HG03196 (cell line): Measurements from ENCODE around the gene DEDD2.

Experiments used
- ATAC-seq: cut with Tn5 transposase; IDR thresholded peaks from one replicate; pipeline ENCODE4 v1.9.1; 2021; ENCODE audit not compliant: unreplicated experiment

Gene DEDD2

DNA sequence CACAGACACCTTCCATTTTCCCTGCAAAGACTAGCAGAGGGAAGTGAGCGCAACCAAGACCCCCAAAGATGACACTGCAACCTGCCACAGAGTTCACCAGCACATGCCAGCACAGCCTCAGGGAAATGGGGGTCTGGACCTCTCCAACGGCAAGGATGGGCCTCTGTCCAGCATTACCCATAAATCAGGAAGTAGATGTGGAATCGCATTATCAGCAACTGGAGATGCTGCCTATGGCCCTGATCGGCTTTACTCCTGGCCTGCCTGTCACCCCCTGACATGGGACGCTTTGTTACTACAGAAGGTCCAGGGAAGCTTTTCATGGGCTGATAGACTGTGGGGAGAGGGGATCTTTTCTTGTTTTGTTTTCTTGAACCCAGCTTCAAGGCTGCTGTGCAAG, 43.8 kb downstream of the DEDD2 start:
- ATAC-seq: no peak

DNA sequence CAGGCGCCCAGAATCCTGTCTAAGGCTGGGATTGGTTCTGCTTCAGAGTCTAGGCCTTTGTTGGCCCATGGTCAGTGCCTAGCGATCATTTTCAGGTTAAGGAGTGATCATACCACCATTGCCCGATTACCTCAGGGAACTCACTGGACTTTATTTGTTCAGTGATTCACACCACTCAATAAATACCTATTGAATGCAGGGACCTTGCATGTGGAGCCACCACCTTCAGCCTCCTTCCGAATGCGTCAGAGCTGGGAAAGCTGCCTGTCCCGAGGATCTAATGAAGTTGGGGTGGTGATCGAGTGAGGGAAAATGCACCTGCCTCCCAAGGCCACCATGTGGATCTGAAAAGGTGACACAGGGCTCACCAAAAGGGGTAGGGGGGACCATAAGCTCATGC, 45.2 kb downstream of the DEDD2 start:
- ATAC-seq: no peak

DNA sequence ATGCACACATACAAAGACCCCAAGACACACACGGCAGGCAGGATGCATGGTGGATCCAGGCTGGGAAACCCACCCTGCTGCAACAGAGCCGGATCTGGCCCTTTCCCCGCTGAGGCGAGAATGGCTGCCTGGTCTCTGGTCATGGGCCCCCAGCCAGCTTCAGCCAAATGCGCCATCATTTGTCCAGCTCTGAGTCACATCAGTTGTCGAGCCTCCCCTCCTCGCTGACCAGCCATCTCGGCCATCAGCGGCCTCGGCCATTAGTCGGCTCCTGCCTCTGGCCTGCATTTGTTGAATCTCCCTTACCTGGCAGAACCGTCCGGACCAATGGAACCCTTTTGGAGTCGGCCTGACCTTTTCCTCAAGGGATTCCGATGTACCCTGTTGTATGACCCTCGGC, 46.8 kb downstream of the DEDD2 start:
- no peak for ATAC-seq

DNA sequence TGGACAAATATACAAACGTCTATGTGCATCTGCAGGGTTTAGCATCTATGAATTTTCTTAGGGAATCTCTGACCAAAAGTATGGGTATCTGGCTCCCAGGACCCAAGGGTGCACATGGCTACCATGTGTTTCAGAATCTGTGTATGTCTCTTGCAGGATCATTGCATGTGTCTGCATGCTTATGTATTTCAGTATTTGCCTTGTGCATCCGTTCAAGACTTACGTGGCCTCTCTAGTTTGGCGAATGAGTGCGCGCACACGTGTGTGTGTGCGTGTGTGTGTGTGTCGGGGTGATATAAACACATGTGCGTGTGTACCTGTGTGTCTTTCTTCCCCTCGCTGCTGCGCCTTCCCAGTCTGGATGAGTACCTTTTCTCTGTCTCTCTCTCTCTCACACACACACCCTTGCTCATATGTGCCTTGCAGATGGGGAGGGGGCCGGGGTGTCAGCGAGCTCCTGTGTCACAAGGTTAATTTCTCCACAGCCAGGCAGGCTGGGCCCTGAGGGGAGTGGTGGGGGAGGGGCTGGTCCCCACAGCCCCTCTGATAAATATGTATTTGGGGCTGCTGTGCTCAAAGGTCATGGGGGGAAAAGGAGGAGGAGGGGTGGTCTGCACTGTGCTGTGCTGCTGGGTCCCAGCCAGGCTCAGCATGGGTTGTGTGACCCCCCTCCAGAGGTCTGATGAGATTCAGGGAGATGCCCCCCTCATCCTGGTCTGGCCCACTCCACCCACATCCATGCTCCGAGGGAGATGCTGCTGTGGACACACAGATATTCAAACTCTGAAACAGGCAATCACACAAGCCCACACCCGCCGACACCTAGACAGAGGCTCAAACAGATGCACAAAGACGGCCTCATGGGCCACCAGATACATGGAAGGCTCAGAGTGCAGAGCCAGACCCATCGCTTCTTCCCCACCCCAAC, 47.7 kb downstream of the DEDD2 start:
- no peak for ATAC-seq

DNA sequence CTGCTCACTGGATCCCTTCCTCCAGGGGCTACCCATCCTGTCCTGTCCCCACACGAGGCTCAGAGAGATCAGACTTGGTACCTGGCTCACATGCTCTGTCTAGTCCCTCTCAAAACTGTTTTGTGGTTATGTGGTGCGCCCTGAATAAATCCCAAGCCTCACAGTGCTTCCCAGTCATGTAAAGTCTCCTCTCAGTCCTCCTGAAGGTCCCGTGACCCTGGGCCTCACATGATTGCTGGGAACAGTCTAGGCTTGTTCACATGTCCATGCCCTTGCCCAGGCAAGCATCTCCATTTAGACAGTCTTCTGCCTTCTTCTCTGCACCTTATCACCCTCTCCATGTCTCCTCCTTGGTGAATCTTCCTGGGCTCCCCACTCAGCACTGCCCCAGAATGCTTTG, 49.3 kb downstream of the DEDD2 start:
- no peak for ATAC-seq

DNA sequence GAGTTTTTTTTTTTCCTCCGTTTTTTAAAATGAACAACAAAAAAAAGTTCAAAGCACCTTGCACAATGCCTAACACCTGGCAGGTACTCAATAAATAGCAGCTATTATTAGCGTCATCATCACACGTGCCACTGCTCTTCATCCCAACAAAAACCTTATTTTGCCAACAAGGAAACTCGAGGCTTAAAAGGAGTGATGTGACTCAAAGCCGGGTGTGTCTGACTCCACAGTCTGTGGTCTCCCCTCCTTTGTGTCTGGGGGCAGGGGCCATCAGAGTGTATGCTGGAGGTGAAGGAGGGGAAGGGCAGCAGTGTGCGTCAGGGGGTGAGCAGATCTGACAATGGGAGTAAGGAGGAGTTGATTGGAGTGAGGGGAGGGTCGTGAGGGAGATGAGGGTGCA, 51.2 kb downstream of the DEDD2 start:
- no peak for ATAC-seq

DNA sequence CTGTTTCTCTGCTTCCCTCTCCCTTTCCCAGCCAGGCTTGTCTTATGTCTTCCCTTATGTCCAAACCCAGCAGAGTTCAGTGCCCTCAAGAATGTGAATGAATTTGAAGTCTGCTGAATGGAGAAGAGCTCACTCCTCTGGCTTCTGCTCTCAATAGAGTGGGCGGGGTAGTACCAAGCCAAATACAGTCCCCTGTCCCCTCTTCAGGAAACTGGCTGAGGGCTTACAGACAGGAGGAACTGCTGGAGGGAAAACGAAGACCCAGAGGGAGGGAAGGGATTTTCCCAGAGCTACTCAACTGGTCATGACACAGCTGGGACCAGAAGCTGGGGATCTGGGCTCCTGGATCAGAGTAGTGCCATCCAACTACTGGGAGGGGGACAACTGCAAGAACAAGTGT, 52.3 kb downstream of the DEDD2 start:
- ATAC-seq: no peak

DNA sequence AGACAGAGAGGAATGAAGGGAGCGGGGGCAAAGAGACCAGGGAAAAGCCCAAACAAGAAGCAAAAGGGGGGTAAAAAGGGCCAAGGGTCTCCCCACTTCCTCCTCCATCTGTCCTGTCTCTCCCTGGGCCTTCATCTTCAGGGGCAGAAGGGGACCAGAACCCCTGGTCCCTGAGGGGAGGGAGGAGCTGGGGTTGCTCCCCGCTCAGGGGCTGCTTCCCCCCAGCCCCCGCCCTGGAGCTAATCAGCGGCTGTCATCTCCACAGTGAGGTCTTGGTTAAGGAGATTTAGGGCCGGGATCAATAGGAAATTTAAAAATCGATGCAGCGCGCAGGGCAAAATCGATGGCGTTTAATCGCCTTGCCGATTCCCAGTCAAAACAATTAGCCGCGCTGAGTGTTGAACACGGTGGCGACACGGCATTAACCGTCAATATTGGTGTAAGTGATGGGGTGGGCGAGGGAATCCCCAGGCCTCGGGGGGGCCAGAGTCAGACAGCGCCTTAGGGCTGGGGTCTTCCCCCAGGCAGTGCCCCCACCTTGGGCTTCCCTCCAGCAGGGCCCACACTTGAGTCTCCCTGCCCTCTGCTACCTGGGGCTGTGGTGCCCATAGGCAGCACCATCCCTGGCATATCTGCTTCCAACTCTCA, 55.7 kb downstream of the DEDD2 start:
- ATAC-seq: no peak

DNA sequence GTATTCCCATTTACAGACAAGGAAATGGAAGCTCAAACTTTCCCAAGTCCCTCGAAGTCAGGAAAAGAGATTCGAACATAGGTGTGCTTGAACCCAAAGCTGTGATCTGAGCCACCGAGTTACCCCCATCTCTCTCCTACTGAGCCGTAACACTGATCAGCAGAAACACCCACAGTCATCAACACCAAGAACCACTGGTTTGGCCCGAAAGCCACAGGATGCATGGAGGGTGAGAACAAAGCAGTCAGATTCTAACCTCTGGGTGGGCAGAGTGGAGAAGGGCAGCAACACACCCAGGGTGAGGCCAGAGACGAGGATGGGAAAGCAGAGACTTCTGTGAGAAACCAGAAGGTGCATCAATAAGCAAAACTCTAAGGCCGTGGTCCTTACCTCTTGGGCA, 57.5 kb downstream of the DEDD2 start:
- no peak for ATAC-seq

DNA sequence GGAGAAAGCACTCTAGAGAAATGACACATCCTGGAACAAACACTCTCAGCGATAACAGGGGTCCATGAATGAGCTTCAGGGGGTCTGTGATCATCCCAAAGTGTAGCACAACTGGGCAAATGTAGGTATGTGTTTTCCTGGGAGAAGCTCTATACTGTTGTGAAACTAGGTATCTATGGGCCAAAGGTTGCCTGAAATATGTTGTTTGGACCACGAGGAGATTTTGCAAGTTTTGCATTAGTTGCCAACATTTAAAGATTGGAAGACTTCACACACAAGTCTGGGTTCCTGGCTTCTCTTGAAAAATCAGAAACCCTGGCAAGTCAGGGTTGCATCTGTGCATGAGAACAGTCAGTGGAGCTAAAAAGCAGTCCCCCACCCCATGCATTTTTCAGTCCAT, 58.6 kb downstream of the DEDD2 start:
- no peak for ATAC-seq

DNA sequence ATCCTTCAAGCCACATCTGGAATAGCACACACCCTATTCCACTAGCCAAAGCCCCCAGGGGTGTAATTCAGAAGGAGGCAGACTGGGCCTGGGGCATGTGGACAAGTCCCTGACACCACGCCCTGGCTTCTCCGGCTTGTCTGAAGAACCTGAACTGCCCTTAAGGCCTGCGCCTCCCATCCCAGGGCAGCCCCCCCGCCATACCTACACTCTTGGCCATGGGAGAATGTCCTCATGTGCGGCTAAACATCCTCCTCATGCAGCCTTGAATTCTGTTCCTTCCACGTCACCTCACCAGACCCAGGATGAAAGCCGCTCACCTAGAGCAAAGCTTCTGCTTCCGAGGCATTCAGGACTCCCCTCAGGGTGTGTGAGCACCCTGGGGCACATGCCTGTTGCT, 60.9 kb downstream of the DEDD2 start:
- ATAC-seq: no peak

DNA sequence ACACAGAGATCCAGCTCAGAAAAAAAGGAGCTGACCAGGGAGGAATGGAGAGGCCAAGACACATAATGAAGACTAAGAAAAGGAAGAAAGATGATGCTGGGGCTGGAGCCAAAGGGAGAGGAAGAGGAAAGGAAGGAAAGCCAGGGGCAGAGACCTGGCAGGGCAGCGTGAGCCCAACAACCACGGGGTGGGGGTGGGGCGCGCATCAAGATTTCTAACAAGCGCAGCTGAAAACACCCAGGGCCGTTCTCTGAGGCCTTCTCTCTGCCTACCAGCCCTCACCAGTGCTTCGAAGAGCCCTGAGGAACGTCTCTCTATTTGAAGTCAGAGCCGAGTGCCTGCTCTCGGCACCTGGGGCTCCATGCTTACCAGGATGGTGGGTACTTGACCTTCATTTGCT, 61.7 kb downstream of the DEDD2 start:
- ATAC-seq: no peak

DNA sequence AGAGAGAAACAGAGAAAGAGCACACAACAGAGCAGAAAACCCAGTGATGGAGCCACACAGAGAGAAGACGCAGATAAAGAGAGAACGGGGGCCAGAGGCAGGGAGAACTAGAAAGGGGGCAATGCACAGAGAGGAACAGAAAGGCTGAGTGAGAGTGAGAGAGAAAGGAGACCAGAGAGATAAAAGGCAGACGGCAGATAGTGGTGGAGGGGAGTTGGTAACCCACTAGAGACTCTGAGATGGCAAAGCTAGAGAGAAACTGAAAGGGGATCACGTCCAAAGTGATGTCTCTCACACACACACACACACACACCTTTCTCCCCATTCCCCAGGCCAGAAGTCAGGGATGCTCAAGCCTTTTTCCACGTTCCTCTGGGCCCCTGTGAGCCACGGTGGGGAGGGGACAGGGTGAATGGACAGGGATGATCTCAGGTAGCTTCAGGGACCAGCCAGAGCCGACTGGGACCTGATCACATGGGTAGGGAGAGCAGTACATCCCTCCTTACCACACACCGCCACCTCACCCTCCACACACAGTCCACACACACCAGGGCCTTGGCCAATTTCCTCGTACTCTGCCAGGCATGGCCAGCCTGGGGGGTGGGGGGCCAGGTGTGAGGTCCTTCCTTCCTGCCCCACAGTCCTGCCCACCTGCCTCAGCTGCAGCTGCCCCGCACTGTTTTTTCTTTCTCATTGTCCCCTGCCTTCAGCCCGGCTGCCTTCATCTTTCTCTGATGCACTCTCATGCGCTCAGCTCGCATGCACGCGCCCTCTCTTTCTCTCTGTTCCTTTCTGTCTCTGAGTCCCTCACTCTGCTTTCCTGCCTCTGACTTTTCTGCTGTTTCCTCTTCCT, 62.8 kb downstream of the DEDD2 start:
- no peak for ATAC-seq

DNA sequence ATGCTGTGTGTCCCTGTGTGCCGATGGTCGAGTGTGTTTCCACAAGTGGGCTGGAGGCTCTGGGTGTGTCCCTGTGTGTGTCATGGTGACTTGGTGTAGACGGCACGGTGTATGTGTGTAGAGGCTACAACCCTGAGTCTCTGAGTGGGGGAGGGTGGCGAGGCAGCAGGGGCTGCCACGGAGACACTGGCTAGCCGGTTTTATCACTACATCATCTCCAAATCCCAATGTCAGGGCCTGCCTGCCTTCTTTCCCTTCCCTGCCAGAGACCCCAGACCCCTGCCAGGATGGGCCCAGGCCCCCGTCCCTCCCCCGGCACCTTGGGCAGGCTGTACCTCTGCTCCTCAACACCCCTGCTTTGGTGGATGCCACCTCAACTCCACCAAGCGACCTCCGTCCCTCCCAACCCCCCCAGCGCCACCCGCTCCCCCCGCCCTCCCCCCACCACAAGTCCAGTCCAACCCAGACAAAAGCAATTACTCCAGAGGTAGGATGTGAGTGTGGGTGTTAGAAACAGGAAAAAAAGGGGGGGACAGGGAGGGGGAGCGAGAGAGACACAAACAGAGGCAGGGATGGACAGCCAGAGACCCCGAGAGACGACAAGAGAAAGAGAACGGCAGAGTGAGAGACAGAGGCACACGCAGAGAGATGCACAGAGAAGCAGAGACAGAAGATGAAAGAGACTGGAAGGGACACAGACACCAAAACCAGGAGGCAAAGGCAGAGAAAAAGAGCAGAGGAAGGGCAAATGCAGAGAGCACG, 63.6 kb downstream of the DEDD2 start:
- no peak for ATAC-seq

DNA sequence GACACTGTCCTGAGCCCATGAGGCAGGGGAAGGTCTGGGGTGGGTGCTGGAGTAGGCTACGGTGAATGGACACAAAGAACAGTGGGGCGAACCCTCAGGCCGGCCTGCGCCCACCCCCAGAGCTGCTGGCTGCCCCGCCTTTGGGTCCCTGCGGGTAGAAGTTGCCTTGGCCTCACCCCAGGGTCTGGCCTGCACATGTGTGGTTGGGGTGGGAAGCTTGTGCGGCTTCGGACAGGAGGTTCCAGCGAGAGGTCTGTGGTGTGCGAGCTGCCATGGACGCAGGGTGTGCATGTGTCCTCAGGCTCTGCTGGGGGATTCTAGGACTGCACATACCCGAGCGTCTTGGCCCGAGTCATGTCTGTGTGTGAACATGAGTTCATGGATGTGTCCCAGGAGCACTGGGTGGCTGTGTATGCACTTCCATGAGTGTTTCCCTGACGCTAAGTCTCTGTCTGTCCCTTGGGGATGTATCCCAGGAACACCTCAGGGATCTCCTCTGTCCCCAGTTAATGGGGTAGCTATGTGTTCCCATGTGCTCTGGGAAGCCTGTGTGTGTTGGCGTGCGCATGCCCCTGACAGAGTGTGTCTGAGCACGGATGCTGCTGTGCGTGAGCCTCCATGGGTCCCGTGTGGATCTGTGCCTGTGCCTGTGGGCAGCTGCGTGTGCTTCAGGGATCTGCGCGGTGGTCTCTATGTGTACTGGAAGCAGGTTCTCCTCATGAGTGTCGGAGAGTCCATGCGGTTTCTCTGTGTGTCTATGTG, 64.4 kb downstream of the DEDD2 start:
- no peak for ATAC-seq

DNA sequence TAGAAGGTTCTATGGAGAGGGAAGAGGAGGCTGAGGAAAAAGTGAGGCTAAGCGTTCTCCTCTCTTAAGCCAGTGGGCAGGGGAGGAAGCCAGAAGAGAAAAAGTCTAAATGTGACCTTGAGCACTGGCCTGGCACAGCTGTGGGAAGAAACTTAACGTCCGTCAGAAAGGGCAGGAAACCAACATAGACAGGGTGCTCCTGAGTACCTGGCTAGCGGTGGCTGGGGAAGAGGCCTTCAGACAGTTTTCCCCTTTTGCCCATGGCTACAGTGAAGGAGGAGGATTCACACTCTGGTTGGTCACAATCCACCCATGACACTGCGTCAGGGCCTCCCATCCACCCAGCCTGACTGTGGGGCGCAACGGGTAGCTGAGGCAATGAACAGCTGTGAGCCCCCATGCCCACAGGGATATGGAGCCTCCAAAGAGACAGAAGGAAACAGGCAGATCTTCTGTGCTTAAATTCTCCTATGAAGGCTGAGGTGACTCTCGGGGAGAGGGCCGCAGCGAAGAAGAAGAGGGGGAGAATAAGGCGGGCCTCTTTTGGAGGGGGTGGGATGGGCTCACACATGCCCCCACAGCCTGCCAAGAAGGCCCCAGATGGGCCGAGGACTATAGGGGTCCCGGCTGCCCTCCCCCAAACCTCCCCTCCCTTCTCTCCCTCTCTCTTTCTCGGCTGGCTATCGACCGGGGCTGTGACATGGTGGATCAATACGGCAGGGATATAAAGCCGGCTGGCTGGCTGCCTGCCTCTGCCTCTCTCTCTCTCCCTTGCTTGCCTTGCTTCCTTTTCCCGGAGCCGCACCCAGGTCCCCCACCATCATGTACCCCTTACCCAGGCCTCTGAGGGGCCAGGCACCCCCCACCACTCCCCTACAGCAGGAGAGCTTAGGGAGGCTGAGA, 65.4 kb downstream of the DEDD2 start:
- ATAC-seq: no peak

DNA sequence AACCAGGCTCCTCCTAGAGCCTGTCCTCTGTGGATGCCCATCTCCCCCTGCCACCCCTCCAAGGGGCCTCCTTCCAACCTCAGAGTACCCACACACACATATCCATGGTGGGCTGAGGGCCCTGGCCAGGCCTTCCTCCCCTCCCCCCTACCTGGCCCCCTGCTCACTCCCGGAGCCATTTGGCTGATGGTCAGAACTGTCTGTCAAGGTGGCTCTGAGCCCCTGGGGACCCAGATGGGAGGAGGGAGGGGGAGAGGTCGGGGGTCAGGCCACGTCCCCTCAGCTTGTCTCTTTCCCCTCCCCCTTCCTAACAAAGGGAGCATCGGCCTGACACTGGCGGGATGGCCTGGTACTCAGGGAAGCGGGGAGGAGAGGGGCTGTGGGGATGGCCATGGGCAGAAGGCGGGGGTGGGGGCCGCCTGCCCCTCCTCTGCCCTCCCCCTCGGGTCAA, 66.5 kb downstream of the DEDD2 start:
- ATAC-seq: no peak

DNA sequence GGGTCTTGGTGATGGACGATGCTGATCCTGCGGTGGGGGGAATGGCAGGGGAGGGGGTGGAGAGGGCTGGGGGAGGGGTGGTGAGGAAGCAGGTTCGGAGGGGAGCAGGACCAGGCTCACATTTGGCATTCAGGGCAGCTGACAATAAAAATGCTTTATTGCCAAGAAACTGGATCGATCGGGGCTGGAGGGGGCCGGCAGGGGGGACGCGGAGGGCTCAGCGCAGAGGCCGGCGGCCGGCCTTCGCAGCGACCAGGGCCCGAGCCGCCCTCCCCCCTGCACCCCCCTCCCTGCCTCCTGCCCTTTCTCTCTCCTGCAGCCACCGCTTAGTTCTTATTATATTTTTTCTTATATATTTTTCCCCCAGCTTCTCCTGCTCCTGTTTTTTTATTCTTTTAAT, 67.1 kb downstream of the DEDD2 start:
- ATAC-seq: no peak
